ENCODE measurements around the gene GSDMA.
A peak's percentile ranks its signal among the peaks of the same experiment; 100 is the strongest.

Gene GSDMA

GRCh38 chr17:39926135-39926587, 36.6 kb upstream of the GSDMA start:
- intact Hi-C loops (cut with micrococcal nuclease): loop anchor here (2.0 to 5.0 kb wide), 2 partner anchors 27 to 239 kb away; partner anchors contain the start of gene PGAP3

GRCh38 chr17:39926588-39927100, 36.2 kb upstream of the GSDMA start:
- no peaks in the 10 kb centered on the region for H3K9me3 Mint-ChIP-seq
- H3K36me3 Mint-ChIP-seq (ENCODE audit: low read depth): peaks cover 45% of the 10 kb centered on the region
- peak overlapping the region; percentile 82 for H3K27ac Mint-ChIP-seq
- H3K4me1 Mint-ChIP-seq (ENCODE audit: low read depth): peaks cover 72% of the 10 kb centered on the region
- intact Hi-C loops (cut with micrococcal nuclease): loop anchor here (1.0 to 5.0 kb wide), 3 partner anchors 26 to 239 kb away; partner anchors contain the start of genes PGAP3 and PSMD3
- no peaks in the 10 kb centered on the region for H3K27me3 Mint-ChIP-seq
- H3K4me3 Mint-ChIP-seq: peak overlapping the region; percentile 77

More at GRCh38 chr17:39926135-39926587, 36.6 kb upstream of the GSDMA start:
- H3K9me3 Mint-ChIP-seq: no peaks in the 10 kb centered on the region
- peak overlapping the region; percentile 82 for H3K27ac Mint-ChIP-seq
- peak overlapping the region; percentile 77 for H3K4me3 Mint-ChIP-seq
- H3K4me1 Mint-ChIP-seq (ENCODE audit: low read depth): peaks cover 76% of the 10 kb centered on the region
- H3K36me3 Mint-ChIP-seq (ENCODE audit: low read depth): peaks cover 50% of the 10 kb centered on the region
- no peaks in the 10 kb centered on the region for H3K27me3 Mint-ChIP-seq

- Mint-ChIP-seq H3K9me3 (no peaks in the 10 kb centered on the region), H3K27me3 (no peaks in the 10 kb centered on the region), H3K36me3 (ENCODE audit: low read depth) (peaks cover 38% of the 10 kb centered on the region), H3K27ac (peak within 1 kb of the TSS; percentile 82), H3K4me1 (ENCODE audit: low read depth) (peaks cover 65% of the 10 kb centered on the region), H3K4me3 (peak within 1 kb of the TSS; percentile 77)
- intact Hi-C loops (cut with micrococcal nuclease): loop anchor here (1.0 to 5.0 kb wide), 3 partner anchors 25 to 240 kb away; partner anchors contain the start of genes PGAP3 and PSMD3
Observed at GRCh38 chr17:39927101-39927928, 35.5 kb upstream of the GSDMA start, which contains the start of the genes LRRC3C and ORMDL3. LRRC3C (plus strand) TSS chr17:39927732; CDS start chr17:39941524, 13,792 bp downstream. ORMDL3 (minus strand) TSS chr17:39927601; CDS start chr17:39924203, 3,398 bp downstream.

GRCh38 chr17:39927929-39928857, 34.6 kb upstream of the GSDMA start:
- Mint-ChIP-seq H3K36me3 (ENCODE audit: low read depth) (peaks cover 29% of the 10 kb centered on the region), H3K4me3 (peak overlapping the region; percentile 77), H3K4me1 (ENCODE audit: low read depth) (peaks cover 56% of the 10 kb centered on the region), H3K9me3 (no peaks in the 10 kb centered on the region), H3K27ac (peak overlapping the region; percentile 82), H3K27me3 (peaks cover 1% of the 10 kb centered on the region)
- intact Hi-C loops (cut with micrococcal nuclease): loop anchor here (1.0 to 5.0 kb wide), 3 partner anchors 25 to 241 kb away; partner anchors contain the start of genes PGAP3 and PSMD3

GRCh38 chr17:39928858-39929645, 33.8 kb upstream of the GSDMA start:
- Mint-ChIP-seq H3K36me3 (ENCODE audit: low read depth) (peaks cover 21% of the 10 kb centered on the region), H3K4me1 (ENCODE audit: low read depth) (peaks cover 51% of the 10 kb centered on the region), H3K9me3 (no peaks in the 10 kb centered on the region), H3K4me3 (no peak overlapping the region), H3K27ac (no peak overlapping the region), H3K27me3 (peaks cover 8% of the 10 kb centered on the region)
- intact Hi-C loops (cut with micrococcal nuclease): loop anchor here (5.0 kb wide), 1 partner anchor 242 kb away; the partner anchor contains the start of gene PGAP3

- H3K9me3 Mint-ChIP-seq: no peaks in the 10 kb centered on the region
- peaks cover 13% of the 10 kb centered on the region for H3K27me3 Mint-ChIP-seq
- H3K36me3 Mint-ChIP-seq (ENCODE audit: low read depth): peaks cover 13% of the 10 kb centered on the region
Observed at GRCh38 chr17:39929646-39930407, 33.0 kb upstream of the GSDMA start.

GRCh38 chr17:39933912-39934311, 28.9 kb upstream of the GSDMA start:
- Mint-ChIP-seq H3K27ac (no peak overlapping the region), H3K4me3 (no peak overlapping the region), H3K36me3 (ENCODE audit: low read depth) (no peaks in the 10 kb centered on the region), H3K9me3 (no peaks in the 10 kb centered on the region), H3K4me1 (ENCODE audit: low read depth) (peaks cover 5% of the 10 kb centered on the region), H3K27me3 (peaks cover 18% of the 10 kb centered on the region)
- intact Hi-C loops (cut with micrococcal nuclease): no loop called here

More at GRCh38 chr17:39929646-39930407, 33.0 kb upstream of the GSDMA start:
- intact Hi-C loops (cut with micrococcal nuclease): loop anchor here (5.0 kb wide), 1 partner anchor 243 kb away; the partner anchor contains the start of gene PGAP3
- Mint-ChIP-seq H3K27ac (no peak overlapping the region), H3K4me3 (no peak overlapping the region), H3K4me1 (ENCODE audit: low read depth) (peaks cover 43% of the 10 kb centered on the region)

- Mint-ChIP-seq H3K36me3 (ENCODE audit: low read depth) (no peaks in the 10 kb centered on the region), H3K27me3 (peaks cover 18% of the 10 kb centered on the region), H3K4me1 (ENCODE audit: low read depth) (peaks cover 2% of the 10 kb centered on the region), H3K27ac (no peak overlapping the region), H3K4me3 (no peak overlapping the region), H3K9me3 (no peaks in the 10 kb centered on the region)
- intact Hi-C loops (cut with micrococcal nuclease): no loop called here
Observed at GRCh38 chr17:39934324-39934723, 28.5 kb upstream of the GSDMA start.

GRCh38 chr17:39935909-39936308, 26.9 kb upstream of the GSDMA start:
- H3K27ac Mint-ChIP-seq: no peak overlapping the region
- H3K9me3 Mint-ChIP-seq: no peaks in the 10 kb centered on the region
- H3K4me1 Mint-ChIP-seq (ENCODE audit: low read depth): peaks cover 7% of the 10 kb centered on the region
- intact Hi-C loops (cut with micrococcal nuclease): no loop called here
- H3K36me3 Mint-ChIP-seq (ENCODE audit: low read depth): no peaks in the 10 kb centered on the region
- no peak overlapping the region for H3K4me3 Mint-ChIP-seq
- H3K27me3 Mint-ChIP-seq: peaks cover 18% of the 10 kb centered on the region

- H3K9me3 Mint-ChIP-seq: peaks cover under 1% of the 10 kb centered on the region
- H3K27me3 Mint-ChIP-seq: peaks cover 24% of the 10 kb centered on the region
- H3K27ac Mint-ChIP-seq: no peak overlapping the region
- no peak overlapping the region for H3K4me3 Mint-ChIP-seq
- no peaks in the 10 kb centered on the region for H3K36me3 Mint-ChIP-seq (ENCODE audit: low read depth)
- peaks cover 13% of the 10 kb centered on the region for H3K4me1 Mint-ChIP-seq (ENCODE audit: low read depth)
- intact Hi-C loops (cut with micrococcal nuclease): no loop called here
Observed at GRCh38 chr17:39937447-39937846, 25.4 kb upstream of the GSDMA start.

- H3K9me3 Mint-ChIP-seq: peaks cover 6% of the 10 kb centered on the region
- peaks cover 21% of the 10 kb centered on the region for H3K4me1 Mint-ChIP-seq (ENCODE audit: low read depth)
- intact Hi-C loops (cut with micrococcal nuclease): no loop called here
- no peaks in the 10 kb centered on the region for H3K36me3 Mint-ChIP-seq (ENCODE audit: low read depth)
- H3K4me3 Mint-ChIP-seq: no peak overlapping the region
- H3K27ac Mint-ChIP-seq: no peak overlapping the region
- peaks cover 29% of the 10 kb centered on the region for H3K27me3 Mint-ChIP-seq
Observed at GRCh38 chr17:39938140-39938869, 24.5 kb upstream of the GSDMA start.
